Measurements from ENCODE around the gene FNIP1. TPM values are rescaled to one million over a fixed set of nuclear protein-coding genes. Genes with fewer than 3 reads are reported as not detected.

FNIP1 gene
- total RNA-seq, 2 donors from 2014 or later = 19.9 to 25.6 TPM

GRCh38 chr5:131818001-131818724, 21.3 kb upstream of the FNIP1 start:
- Histone ChIP-seq H3K36me3 (ENCODE audit: control insufficient read depth, insufficient read depth, low read length) (no peaks in the 10 kb centered on the region), H3K4me1 (ENCODE audit: control insufficient read depth, insufficient read depth, low read length) (no peaks in the 10 kb centered on the region), H3K9ac (ENCODE audit: extremely low read depth, low read length, poor library complexity, severe bottlenecking) (no peak overlapping the region), H3K27me3 (ENCODE audit: control insufficient read depth, insufficient read depth, low read length, poor library complexity, severe bottlenecking) (no peaks in the 10 kb centered on the region), H3K9me3 (ENCODE audit: control insufficient read depth, low read length) (no peaks in the 10 kb centered on the region), H3K27ac (ENCODE audit: low read depth, low read length) (no peak overlapping the region), H3K4me3 (ENCODE audit: low read length) (no peak overlapping the region)
- DNase-seq = no peak
- Mint-ChIP-seq H3K4me3 (no peak overlapping the region), H3K36me3 (ENCODE audit: low read depth) (no peaks in the 10 kb centered on the region), H3K27ac (no peak overlapping the region), H3K27me3 (ENCODE audit: insufficient read depth) (no peaks in the 10 kb centered on the region), H3K9me3 (no peaks in the 10 kb centered on the region), H3K4me1 (peaks cover 3% of the 10 kb centered on the region)
- WGBS, 2 experiments (ENCODE audit: insufficient coverage in 1 of 2, insufficient read length in 1 of 2) = 100% methylated on average over 2 of the region's 2 CpGs; no CpG with 5 or more reads in 1 of the 2 experiments
- TF ChIP-seq CTCF (conservative IDR thresholded peaks at IDR 0.05) = no peak

DNA sequence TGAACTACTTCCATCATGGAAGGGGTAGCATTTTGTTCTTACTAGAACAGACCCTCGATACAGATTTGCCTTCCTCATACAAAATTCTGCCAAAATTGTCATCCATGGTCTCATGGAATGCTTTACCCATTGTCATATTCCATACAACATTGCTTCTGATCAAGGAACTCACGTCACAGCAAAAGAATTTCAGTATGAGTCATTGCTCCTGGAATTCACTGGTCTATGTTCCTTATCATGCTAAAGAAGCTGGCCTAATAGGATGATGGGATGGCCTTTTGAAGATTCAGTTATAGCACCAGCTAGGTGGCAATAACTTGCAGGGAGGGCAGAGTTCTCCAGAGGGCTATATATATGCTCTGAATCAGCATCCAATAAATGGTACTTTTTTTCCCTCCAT, 18.2 kb upstream of the FNIP1 start:
- Mint-ChIP-seq H3K36me3 (ENCODE audit: low read depth) (no peaks in the 10 kb centered on the region), H3K9me3 (no peaks in the 10 kb centered on the region), H3K27ac (no peak overlapping the region), H3K4me3 (no peak overlapping the region), H3K27me3 (ENCODE audit: insufficient read depth) (no peaks in the 10 kb centered on the region), H3K4me1 (peaks cover 3% of the 10 kb centered on the region)
- no peak overlapping the region for H3K4me3 ChIP-seq (ENCODE audit: low read length)
- H3K9me3 ChIP-seq (ENCODE audit: control insufficient read depth, low read length) = no peaks in the 10 kb centered on the region
- H3K27ac ChIP-seq (ENCODE audit: low read depth, low read length) = no peak overlapping the region
- TF ChIP-seq CTCF (conservative IDR thresholded peaks at IDR 0.05) = no peak
- H3K36me3 ChIP-seq (ENCODE audit: control insufficient read depth, insufficient read depth, low read length) = no peaks in the 10 kb centered on the region
- no peaks in the 10 kb centered on the region for H3K4me1 ChIP-seq (ENCODE audit: control insufficient read depth, insufficient read depth, low read length)
- H3K27me3 ChIP-seq (ENCODE audit: control insufficient read depth, insufficient read depth, low read length, poor library complexity, severe bottlenecking) = no peaks in the 10 kb centered on the region
- 68 to 100% methylated on average over 1 to 2 of the region's 2 CpGs for WGBS, 2 experiments (ENCODE audit: insufficient coverage in 1 of 2, insufficient read length in 1 of 2)
- no peak overlapping the region for H3K9ac ChIP-seq (ENCODE audit: extremely low read depth, low read length, poor library complexity, severe bottlenecking)
- no peak for DNase-seq

GRCh38 chr5:131812371-131813160, 15.7 kb upstream of the FNIP1 start:
- H3K27me3 Mint-ChIP-seq (ENCODE audit: insufficient read depth) = no peaks in the 10 kb centered on the region
- WGBS, 2 experiments (ENCODE audit: insufficient coverage in 1 of 2, insufficient read length in 1 of 2) = 86 to 91% methylated on average over 3 to 4 of the region's 4 CpGs
- no peak overlapping the region for H3K27ac Mint-ChIP-seq
- H3K27me3 ChIP-seq (ENCODE audit: control insufficient read depth, insufficient read depth, low read length, poor library complexity, severe bottlenecking) = no peaks in the 10 kb centered on the region
- no peak overlapping the region for H3K4me3 ChIP-seq (ENCODE audit: low read length)
- no peaks in the 10 kb centered on the region for H3K9me3 Mint-ChIP-seq
- TF ChIP-seq CTCF (conservative IDR thresholded peaks at IDR 0.05) = no peak
- H3K36me3 Mint-ChIP-seq (ENCODE audit: low read depth) = no peaks in the 10 kb centered on the region
- no peaks in the 10 kb centered on the region for H3K36me3 ChIP-seq (ENCODE audit: control insufficient read depth, insufficient read depth, low read length)
- peaks cover 3% of the 10 kb centered on the region for H3K4me1 Mint-ChIP-seq
- H3K9ac ChIP-seq (ENCODE audit: extremely low read depth, low read length, poor library complexity, severe bottlenecking) = no peak overlapping the region
- H3K4me1 ChIP-seq (ENCODE audit: control insufficient read depth, insufficient read depth, low read length) = no peaks in the 10 kb centered on the region
- DNase-seq = no peak
- H3K4me3 Mint-ChIP-seq = no peak overlapping the region
- no peaks in the 10 kb centered on the region for H3K9me3 ChIP-seq (ENCODE audit: control insufficient read depth, low read length)
- H3K27ac ChIP-seq (ENCODE audit: low read depth, low read length) = no peak overlapping the region
